ENCODE results near the gene FAM174C.

FAM174C gene

GRCh38 chr19:1266129-1266915 is 9.0 kb upstream of the FAM174C start:
- no peak for TF ChIP-seq CTCF (IDR thresholded peaks at IDR 0.05; ENCODE audit: low read depth, low read length, missing control alignments)
- peak overlapping the region; percentile 51 for H3K4me3 ChIP-seq (ENCODE audit: low read depth, low read length)
- no peak for DNase-seq (ENCODE audit: low read depth)

GRCh38 chr19:1266916-1267476 is 8.3 kb upstream of the FAM174C start:
- peak; percentile 85 for TF ChIP-seq CTCF (IDR thresholded peaks at IDR 0.05; ENCODE audit: low read depth, low read length, missing control alignments)
- H3K4me3 ChIP-seq (ENCODE audit: low read depth, low read length): peak overlapping the region; percentile 51
- DNase-seq (ENCODE audit: low read depth): no peak

DNA sequence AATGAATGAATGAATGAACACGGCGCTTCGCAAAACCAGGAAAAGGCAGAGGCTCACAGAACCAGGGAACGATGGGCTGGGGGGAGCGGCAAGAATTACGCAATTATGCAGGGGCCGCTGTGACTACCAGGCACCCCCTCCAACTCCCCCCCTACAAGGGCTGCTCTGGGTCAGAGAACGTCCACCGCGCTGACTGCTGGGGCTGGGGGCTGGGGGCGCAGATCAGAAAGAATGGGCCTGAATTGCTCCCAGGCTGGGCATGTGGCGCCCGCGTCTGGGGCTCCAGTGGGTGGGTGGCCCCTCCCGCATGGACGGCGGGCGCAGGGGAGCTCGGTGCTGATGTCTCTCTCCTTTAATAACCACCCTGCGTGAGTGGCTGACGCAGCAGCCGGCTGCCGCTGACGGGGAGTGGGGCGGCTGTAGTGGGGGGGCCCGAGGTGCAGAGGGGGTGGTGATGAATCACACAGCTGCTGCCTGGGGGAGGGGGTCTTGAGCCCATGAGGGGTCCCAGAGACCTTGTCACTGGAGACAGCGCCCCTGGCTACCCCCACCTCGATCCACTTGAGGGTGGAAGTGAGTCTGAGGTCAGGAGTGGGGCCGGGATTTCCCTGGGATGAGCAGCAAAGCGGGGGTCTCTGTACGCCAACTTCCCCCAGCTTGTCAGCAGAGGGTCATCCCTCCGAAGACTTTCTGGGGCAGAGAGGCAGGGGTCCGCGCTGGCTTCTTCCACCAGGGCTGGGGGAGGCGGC is 7.7 kb upstream of the FAM174C start:
- no peak for TF ChIP-seq CTCF (IDR thresholded peaks at IDR 0.05; ENCODE audit: low read depth, low read length, missing control alignments)
- peak overlapping the region; percentile 22; the same call in 1 of the 2 replicates for H3K4me3 ChIP-seq (ENCODE audit: low read depth, low read length)
- DNase-seq (ENCODE audit: low read depth): no peak

DNA sequence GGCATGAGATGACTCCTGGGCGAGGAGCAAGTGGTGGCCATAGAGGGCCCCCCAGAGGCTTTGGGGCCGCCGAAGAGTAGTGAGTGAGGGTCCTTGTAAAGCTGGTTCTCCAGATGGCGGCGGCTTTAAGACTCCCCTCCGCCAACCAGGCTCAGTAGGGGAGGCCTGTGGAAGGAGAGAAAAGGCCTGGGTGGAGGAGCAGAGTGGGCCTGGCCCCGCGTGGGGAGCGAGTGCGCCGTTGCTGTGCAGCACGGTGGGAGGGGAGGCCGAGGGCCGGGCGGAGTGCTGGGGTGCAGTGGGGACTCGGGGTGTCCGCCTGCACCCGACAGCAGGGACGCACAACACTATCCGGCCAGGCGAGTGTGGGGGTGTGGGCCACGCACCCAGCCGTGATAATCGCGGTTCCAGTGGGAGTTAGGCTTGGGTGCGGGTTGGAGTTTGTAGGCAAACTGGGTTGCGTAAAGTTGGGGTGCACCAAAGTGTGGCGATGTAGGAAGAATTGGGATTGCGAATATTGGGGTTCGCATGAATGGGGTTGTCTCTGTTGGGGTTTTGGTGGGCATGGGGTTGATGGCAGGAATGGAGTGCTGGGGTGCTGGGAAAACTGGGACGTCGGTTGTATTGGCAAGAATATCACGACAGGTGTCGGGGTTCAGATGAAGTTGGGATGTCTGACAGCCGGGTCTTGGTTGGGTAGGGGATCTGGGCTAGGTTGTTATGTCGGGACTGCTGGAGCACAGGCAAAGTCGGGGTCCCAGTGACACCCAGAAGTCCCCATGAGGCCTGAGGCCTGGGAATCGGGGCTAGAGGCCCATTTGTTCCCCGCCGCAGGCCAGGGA is 6.9 kb upstream of the FAM174C start:
- H3K4me3 ChIP-seq (ENCODE audit: low read depth, low read length): no peak overlapping the region
- TF ChIP-seq CTCF (IDR thresholded peaks at IDR 0.05; ENCODE audit: low read depth, low read length, missing control alignments): no peak

GRCh38 chr19:1269065-1269477 is 6.3 kb upstream of the FAM174C start, which contains the start of gene CIRBP:
TSS of gene CIRBP (plus strand) at chr19:1269332. CDS start at chr19:1270934, 1,602 bp downstream.
- no peak for TF ChIP-seq CTCF (IDR thresholded peaks at IDR 0.05; ENCODE audit: low read depth, low read length, missing control alignments)
- peak; percentile 94 for DNase-seq (ENCODE audit: low read depth)
- peak within 1 kb of the TSS; percentile 93 for H3K4me3 ChIP-seq (ENCODE audit: low read depth, low read length)

More for the DNA sequence above, 6.9 kb upstream of the FAM174C start:
- DNase-seq (ENCODE audit: low read depth): no peak

DNA sequence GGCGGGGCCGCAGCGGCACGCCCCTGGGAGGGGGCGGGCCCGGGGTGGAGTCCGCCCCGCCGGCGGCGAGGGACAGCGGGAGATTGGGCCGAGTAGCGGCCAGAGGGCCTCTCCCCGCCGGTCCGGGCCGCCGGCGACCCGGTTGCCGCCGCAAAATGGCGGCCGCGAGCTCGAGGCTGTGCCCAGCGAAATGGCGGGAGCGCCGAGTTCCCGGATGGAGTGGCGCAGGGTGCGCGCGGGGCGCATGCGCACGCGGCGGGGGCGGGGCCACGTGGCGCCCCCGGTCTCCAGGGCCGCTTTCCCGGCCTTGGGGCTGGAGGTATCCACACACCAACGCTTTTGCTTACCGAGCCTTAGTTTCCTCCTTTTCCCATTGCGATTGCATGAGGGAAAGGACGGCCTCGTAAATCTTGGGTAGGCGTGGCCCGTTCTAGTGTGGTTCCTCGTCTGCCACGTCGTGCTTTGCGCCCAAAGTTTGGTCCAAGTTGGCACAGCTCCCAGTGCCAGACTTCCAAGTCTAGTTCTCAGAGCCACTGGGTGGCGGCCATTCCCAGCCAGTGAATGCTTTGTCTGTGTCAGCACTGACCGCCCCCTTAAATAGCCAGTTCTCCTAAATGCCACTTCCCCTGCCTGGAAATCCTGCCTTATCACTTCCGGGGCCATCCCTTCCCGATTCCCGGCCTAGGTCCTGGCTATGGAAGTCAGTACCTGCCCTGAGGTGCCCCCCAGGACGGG is 5.7 kb upstream of the FAM174C start:
- DNase-seq (ENCODE audit: low read depth): no peak
- no peak for TF ChIP-seq CTCF (IDR thresholded peaks at IDR 0.05; ENCODE audit: low read depth, low read length, missing control alignments)
- peak overlapping the region; percentile 93 for H3K4me3 ChIP-seq (ENCODE audit: low read depth, low read length)

All from GM12864 (cell line).